Tibial artery (tissue), 4 donors: Measurements from ENCODE around the gene SORCS3.

Experiments
- DNase-seq, 2 donors: peaks; one replicate each; pipeline ENCODE4 v3.0.0-alpha.2; 2019
- H3K27ac ChIP-seq, 2 donors: fragments of 200-600 bp; sonication (generic) in 1 of 2; 1 replicate in 1 of 2; 2 replicates in 1 of 2; pipeline ENCODE4 v1.5.1; 2018 to 2019; ENCODE audit warnings: mild to moderate bottlenecking in 1 of 2
- H3K27me3 ChIP-seq, 2 donors: fragments of 200-600 bp; sonication (generic) in 1 of 2; one replicate each; pipeline versions ENCODE4 v1.5.1 to v1.6.0; 2016 to 2019
- H3K36me3 ChIP-seq, 3 donors: fragments of 200-600 bp; sonication (generic) in 2 of 3; one replicate each; pipeline ENCODE4 v1.5.1; 2016 to 2019; ENCODE audit warnings: mild to moderate bottlenecking in 2 of 3
- H3K4me1 ChIP-seq, 4 donors: fragments of 200-600 bp; sonication (generic) in 2 of 4; 1 replicate in 3 of 4; 2 replicates in 1 of 4; pipeline ENCODE4 v1.5.1; 2016 to 2019
- H3K4me3 ChIP-seq, 2 donors: fragments of 200-600 bp; sonication (generic) in 1 of 2; 1 replicate in 1 of 2; 2 replicates in 1 of 2; pipeline ENCODE4 v1.5.1; 2018 to 2019; ENCODE audit warnings: mild to moderate bottlenecking in 2 of 2
- H3K9me3 ChIP-seq, 3 donors: fragments of 200-600 bp; sonication (generic) in 1 of 3; one replicate each; pipeline ENCODE4 v1.5.1; 2016 to 2019
- intact Hi-C: fragments of 100-400 bp; cut with DNase I; formaldehyde crosslinking; loops from one replicate; pipeline ENCODE4 v1.15.0; 2023; ENCODE audit warnings: low total_unique reads
- TF ChIP-seq, protein P1 (sequence below), 2 experiments: fragments of 200-600 bp in 1 of 2; fragments of 450-650 bp in 1 of 2; IDR thresholded peaks; one replicate each; pipeline ENCODE4 v1.5.1; 2017 to 2019; ENCODE audit warnings: antibody characterized with exemption in 2 of 2, mild to moderate bottlenecking in 1 of 2, moderate library complexity in 1 of 2

Gene SORCS3

DNA sequence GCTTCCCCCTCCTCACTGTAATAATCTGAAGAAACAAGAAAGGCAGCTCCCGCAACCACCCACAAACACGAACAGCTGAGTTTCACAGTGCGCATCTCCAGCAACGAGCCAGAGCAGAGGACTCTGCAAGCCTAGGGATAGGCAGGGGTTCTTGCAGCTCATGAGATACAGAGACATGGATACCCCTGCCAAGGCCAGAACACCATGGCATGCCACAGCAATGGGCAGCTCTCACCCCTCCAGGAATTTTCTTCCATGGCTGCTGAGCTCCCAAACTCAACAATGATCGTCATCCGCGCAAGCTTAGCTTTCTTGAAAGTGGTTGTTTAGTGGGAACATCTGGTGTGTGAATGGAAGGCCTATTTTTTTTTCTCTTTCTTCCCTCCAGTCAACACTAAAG is 637.3 kb downstream of the SORCS3 start:
- Histone ChIP-seq H3K27ac (no peak overlapping the region), H3K4me1 (no peaks in the 10 kb centered on the region), H3K4me3 (no peak overlapping the region), H3K36me3 (no peaks in the 10 kb centered on the region), H3K9me3 (no peaks in the 10 kb centered on the region), H3K27me3 (no peaks in the 10 kb centered on the region)
- intact Hi-C loops = no loop called here
- TF ChIP-seq, protein P1, sequence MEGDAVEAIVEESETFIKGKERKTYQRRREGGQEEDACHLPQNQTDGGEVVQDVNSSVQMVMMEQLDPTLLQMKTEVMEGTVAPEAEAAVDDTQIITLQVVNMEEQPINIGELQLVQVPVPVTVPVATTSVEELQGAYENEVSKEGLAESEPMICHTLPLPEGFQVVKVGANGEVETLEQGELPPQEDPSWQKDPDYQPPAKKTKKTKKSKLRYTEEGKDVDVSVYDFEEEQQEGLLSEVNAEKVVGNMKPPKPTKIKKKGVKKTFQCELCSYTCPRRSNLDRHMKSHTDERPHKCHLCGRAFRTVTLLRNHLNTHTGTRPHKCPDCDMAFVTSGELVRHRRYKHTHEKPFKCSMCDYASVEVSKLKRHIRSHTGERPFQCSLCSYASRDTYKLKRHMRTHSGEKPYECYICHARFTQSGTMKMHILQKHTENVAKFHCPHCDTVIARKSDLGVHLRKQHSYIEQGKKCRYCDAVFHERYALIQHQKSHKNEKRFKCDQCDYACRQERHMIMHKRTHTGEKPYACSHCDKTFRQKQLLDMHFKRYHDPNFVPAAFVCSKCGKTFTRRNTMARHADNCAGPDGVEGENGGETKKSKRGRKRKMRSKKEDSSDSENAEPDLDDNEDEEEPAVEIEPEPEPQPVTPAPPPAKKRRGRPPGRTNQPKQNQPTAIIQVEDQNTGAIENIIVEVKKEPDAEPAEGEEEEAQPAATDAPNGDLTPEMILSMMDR (IDR thresholded peaks at IDR 0.05) = no peak
- DNase-seq = no peak

DNA sequence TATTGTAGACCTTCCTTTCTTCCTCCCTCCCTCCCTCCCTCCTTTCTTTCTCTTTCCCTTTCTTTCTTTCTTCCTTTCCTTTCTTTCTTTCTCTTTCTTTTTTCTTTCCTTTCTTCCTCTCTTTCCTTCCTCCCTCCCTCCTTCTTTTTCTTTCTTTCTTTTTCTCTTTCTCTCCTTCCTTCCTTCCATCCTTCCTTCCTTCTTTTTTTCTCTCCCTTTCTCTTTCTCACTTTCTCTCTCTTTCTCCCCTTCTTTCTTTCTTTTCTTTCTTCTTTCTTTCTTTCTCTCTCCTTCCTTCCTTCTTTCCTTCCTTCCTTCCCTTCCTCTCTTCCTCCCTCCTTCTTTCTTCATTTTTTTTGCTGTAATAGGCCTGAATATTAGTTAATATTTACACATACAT is 638.0 kb downstream of the SORCS3 start:
- no peak for DNase-seq
- Histone ChIP-seq H3K27ac (no peak overlapping the region), H3K36me3 (no peaks in the 10 kb centered on the region), H3K27me3 (no peaks in the 10 kb centered on the region), H3K4me1 (no peaks in the 10 kb centered on the region), H3K9me3 (no peaks in the 10 kb centered on the region), H3K4me3 (no peak overlapping the region)
- TF ChIP-seq, protein P1 (IDR thresholded peaks at IDR 0.05) = no peak
- intact Hi-C loops = no loop called here

DNA sequence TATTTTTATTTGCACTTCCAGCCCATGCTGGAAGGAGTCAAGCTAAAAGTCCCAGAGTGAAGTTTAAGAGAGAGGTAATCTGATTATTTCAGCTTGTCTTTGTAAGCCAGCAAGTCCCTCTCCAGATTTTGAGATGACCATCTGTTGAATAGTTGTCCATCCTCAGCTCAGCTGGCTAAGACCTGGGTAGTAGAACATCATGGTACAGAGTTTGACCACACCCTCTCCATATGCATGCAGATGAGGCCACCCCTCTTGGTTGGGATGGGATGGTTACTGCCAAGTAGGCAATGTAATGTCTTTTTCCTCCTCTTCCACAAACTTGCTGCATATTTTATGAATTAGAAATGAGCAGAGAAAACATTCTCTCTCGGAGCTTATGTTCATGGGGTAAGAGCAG is 639.8 kb downstream of the SORCS3 start:
- no peaks in the 10 kb centered on the region for H3K27me3 ChIP-seq
- TF ChIP-seq, protein P1 (IDR thresholded peaks at IDR 0.05) = no peak
- DNase-seq = no peak
- no peaks in the 10 kb centered on the region for H3K4me1 ChIP-seq
- intact Hi-C loops = no loop called here
- no peaks in the 10 kb centered on the region for H3K36me3 ChIP-seq
- H3K4me3 ChIP-seq = no peak overlapping the region
- no peaks in the 10 kb centered on the region for H3K9me3 ChIP-seq
- H3K27ac ChIP-seq = no peak overlapping the region

DNA sequence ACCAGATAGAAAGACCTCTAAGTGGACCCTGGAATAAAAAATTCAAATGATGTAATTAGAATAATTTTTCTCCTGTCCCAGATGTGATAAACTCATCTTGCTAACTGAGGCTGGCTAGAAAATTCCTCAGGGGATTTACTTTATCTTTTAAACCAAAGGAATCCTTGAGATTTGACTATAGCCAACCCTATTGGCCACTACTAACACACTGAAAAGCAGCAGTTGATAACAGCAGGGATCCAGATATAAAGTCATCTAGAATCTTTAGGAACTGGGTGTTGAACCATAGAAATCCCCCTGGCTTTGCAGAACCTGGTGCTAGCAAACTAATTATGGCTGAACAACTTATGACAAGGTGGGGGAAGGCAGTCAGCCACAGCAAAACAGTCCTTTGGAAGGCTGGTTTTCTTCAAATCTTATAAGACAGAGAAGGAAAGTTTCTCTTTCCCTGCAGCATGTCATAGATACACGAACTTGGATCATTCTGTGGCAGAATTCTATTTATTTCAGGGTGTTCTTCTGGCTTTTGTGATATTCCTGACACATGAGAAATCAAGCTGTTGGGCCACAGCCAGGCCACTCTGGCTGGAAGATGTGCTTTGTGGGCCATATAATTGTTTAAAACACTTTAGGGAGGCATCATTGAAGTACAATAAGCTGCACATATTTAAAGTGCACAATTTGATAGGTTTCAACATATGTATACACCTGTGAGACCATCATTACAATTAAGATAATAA is 643.6 kb downstream of the SORCS3 start:
- intact Hi-C loops = no loop called here
- Histone ChIP-seq H3K27ac (no peak overlapping the region), H3K36me3 (no peaks in the 10 kb centered on the region), H3K27me3 (no peaks in the 10 kb centered on the region), H3K4me3 (no peak overlapping the region), H3K4me1 (no peaks in the 10 kb centered on the region), H3K9me3 (no peaks in the 10 kb centered on the region)
- DNase-seq = no peak
- TF ChIP-seq, protein P1 (IDR thresholded peaks at IDR 0.05) = no peak

DNA sequence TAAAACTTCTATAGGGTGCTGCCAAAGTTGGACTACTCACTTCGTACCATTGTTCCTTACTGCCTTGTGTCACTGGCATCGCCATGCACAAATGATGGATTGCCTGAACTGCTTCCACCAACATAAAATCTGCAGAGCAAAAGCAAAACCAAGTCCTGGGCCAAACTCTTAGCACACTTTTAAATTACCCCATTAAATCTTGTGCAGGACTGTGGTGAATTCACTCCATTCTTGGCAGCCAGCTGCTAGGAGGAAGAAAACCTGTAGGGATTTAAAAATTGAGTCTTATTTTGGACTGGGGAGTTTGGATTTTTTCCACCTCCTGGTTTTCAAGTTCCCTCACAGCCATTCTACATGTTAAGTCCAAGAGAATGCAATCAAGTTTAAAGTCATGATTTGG is 646.9 kb downstream of the SORCS3 start:
- no peaks in the 10 kb centered on the region for H3K36me3 ChIP-seq
- DNase-seq = no peak

More for the DNA sequence above, 646.9 kb downstream of the SORCS3 start:
- H3K9me3 ChIP-seq = no peaks in the 10 kb centered on the region
- no peaks in the 10 kb centered on the region for H3K4me1 ChIP-seq
- intact Hi-C loops = no loop called here
- TF ChIP-seq, protein P1 (IDR thresholded peaks at IDR 0.05) = no peak
- no peaks in the 10 kb centered on the region for H3K27me3 ChIP-seq
- no peak overlapping the region for H3K4me3 ChIP-seq
- no peak overlapping the region for H3K27ac ChIP-seq
